Measurements from ENCODE around the gene KIAA0513.

DNA sequence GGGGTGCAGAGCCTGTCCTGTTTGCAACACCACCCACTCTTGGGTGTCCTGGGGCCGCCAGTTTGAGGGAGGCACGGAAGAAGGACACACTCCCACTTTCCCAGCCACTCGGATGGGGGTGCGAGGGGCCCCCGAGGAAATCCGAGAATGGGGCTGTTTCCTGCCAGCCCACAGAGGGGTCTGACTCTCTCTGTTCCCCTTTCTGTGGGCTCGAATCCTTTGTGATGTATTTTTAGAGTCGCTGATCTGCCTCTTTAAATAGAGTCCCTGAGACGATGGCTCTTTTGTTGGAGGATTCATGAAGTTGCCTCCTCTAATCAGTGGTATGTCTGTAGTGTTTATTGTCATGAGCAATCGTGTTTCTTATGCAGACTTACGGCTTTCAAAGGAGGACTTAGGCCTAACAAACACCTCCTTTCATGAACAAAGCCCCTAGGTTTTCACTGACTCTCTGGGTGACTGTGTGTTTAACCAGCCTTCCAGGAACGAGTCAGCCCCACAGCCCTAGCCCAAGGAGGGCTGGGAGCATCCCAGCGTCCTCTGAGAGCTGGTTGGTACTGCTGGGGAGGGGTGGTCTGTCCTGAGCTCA is 55.5 kb downstream of the KIAA0513 start:
- TF ChIP-seq, protein P1, sequence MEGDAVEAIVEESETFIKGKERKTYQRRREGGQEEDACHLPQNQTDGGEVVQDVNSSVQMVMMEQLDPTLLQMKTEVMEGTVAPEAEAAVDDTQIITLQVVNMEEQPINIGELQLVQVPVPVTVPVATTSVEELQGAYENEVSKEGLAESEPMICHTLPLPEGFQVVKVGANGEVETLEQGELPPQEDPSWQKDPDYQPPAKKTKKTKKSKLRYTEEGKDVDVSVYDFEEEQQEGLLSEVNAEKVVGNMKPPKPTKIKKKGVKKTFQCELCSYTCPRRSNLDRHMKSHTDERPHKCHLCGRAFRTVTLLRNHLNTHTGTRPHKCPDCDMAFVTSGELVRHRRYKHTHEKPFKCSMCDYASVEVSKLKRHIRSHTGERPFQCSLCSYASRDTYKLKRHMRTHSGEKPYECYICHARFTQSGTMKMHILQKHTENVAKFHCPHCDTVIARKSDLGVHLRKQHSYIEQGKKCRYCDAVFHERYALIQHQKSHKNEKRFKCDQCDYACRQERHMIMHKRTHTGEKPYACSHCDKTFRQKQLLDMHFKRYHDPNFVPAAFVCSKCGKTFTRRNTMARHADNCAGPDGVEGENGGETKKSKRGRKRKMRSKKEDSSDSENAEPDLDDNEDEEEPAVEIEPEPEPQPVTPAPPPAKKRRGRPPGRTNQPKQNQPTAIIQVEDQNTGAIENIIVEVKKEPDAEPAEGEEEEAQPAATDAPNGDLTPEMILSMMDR (IDR thresholded peaks at IDR 0.05; ENCODE audit: borderline replicate concordance, extremely low read depth, low read length, poor library complexity, severe bottlenecking): no peak
- no peak for TF ChIP-seq EZH2 (IDR thresholded peaks at IDR 0.05; ENCODE audit: borderline replicate concordance, low read depth, low read length, severe bottlenecking)

Data from DND-41 (cell line).